ENCODE data around the gene LRRC18.

Gene LRRC18

GRCh38 chr10:48946891-48947500 lies 7.4 kb upstream of the LRRC18 start:
- no peak for DNase-seq (ENCODE audit: low read depth in 4 of 4, low spot score in 1 of 4)

GRCh38 chr10:48946332-48946731 lies 6.7 kb upstream of the LRRC18 start:
- no peak for DNase-seq (ENCODE audit: low read depth in 4 of 4, low spot score in 1 of 4)

- DNase-seq (ENCODE audit: low read depth in 4 of 4, low spot score in 1 of 4) = no peak
These were observed 5.9 kb upstream of the LRRC18 start for GRCh38 chr10:48945441-48946130.

- DNase-seq (ENCODE audit: low read depth in 4 of 4, low spot score in 1 of 4) = no peak
These were observed 4.5 kb upstream of the LRRC18 start for GRCh38 chr10:48944171-48944570.

GRCh38 chr10:48943096-48943495 lies 3.5 kb upstream of the LRRC18 start:
- DNase-seq (ENCODE audit: low read depth in 4 of 4, low spot score in 1 of 4) = no peak

- DNase-seq (ENCODE audit: low read depth in 4 of 4, low spot score in 1 of 4) = no peak
These were observed 1.9 kb upstream of the LRRC18 start for GRCh38 chr10:48941427-48942075.

- no peak for DNase-seq (ENCODE audit: low read depth in 4 of 4, low spot score in 1 of 4)
These were observed 1.3 kb upstream of the LRRC18 start for GRCh38 chr10:48940958-48941357.

GRCh38 chr10:48940372-48940771 lies 732 bp upstream of the LRRC18 start:
- no peak for DNase-seq (ENCODE audit: low read depth in 4 of 4, low spot score in 1 of 4)

- no peak for DNase-seq (ENCODE audit: low read depth in 4 of 4, low spot score in 1 of 4)
These were observed 577 bp downstream of the LRRC18 start for GRCh38 chr10:48938990-48939536.

- DNase-seq (ENCODE audit: low read depth in 4 of 4, low spot score in 1 of 4) = no peak
These were observed 1.4 kb downstream of the LRRC18 start for GRCh38 chr10:48938281-48938680.

- no peak for DNase-seq (ENCODE audit: low read depth in 4 of 4, low spot score in 1 of 4)
These were observed 1.8 kb downstream of the LRRC18 start for GRCh38 chr10:48937796-48938195.

GRCh38 chr10:48935577-48935976 lies 4.1 kb downstream of the LRRC18 start:
- DNase-seq (ENCODE audit: low read depth in 4 of 4, low spot score in 1 of 4) = no peak

GRCh38 chr10:48934672-48935501 lies 4.8 kb downstream of the LRRC18 start:
- no peak for DNase-seq (ENCODE audit: low read depth in 4 of 4, low spot score in 1 of 4)

- DNase-seq (ENCODE audit: low read depth in 4 of 4, low spot score in 1 of 4) = no peak
These were observed 6.6 kb downstream of the LRRC18 start for GRCh38 chr10:48932831-48933664.

GRCh38 chr10:48931188-48931587 lies 8.5 kb downstream of the LRRC18 start:
- no peak for DNase-seq (ENCODE audit: low read depth in 4 of 4, low spot score in 1 of 4)

- DNase-seq (ENCODE audit: low read depth in 4 of 4, low spot score in 1 of 4) = no peak
These were observed 10.1 kb downstream of the LRRC18 start for GRCh38 chr10:48929413-48929990.

- no peak for DNase-seq (ENCODE audit: low read depth in 4 of 4, low spot score in 1 of 4)
These were observed 12.7 kb downstream of the LRRC18 start for GRCh38 chr10:48926764-48927540.

GRCh38 chr10:48926255-48926654 lies 13.4 kb downstream of the LRRC18 start:
- DNase-seq (ENCODE audit: low read depth in 4 of 4, low spot score in 1 of 4) = no peak

GRCh38 chr10:48924988-48925387 lies 14.7 kb downstream of the LRRC18 start:
- no peak for DNase-seq (ENCODE audit: low read depth in 4 of 4, low spot score in 1 of 4)
